H9 (cell line): ENCODE results near the gene KLF6. TPM values are rescaled to one million over a fixed set of nuclear protein-coding genes. Genes with fewer than 3 reads are reported as not detected.

Source experiments
- DNase-seq: peaks from one replicate; pipeline ENCODE4 v3.0.0-alpha.2; 2017
- H2AFZ ChIP-seq: one replicate; pipeline ENCODE4 v1.6.1; 2013; ENCODE audit warnings: mild to moderate bottlenecking, low read length, control low read depth, moderate library complexity
- H2AK5ac ChIP-seq: 2 replicates; pipeline ENCODE4 v1.6.1; 2013; ENCODE audit warnings: low read length, control low read depth, mixed read lengths; ENCODE audit not compliant: insufficient read length
- H2BK120ac ChIP-seq: one replicate; pipeline ENCODE4 v1.6.1; 2013; ENCODE audit warnings: low read depth, mild to moderate bottlenecking, low read length, control low read depth, inconsistent platforms; ENCODE audit not compliant: poor library complexity, severe bottlenecking
- H2BK12ac ChIP-seq: 2 replicates; pipeline ENCODE4 v1.6.1; 2013; ENCODE audit warnings: low read length, control low read depth, mixed read lengths, low read depth; ENCODE audit not compliant: insufficient read length
- H2BK15ac ChIP-seq: 2 replicates; pipeline ENCODE4 v1.6.1; 2013; ENCODE audit warnings: low read depth, low read length, control low read depth
- H2BK20ac ChIP-seq: one replicate; pipeline ENCODE4 v1.6.1; 2013; ENCODE audit warnings: low read depth, mild to moderate bottlenecking, low read length, control low read depth, inconsistent platforms; ENCODE audit not compliant: poor library complexity, severe bottlenecking
- H2BK5ac ChIP-seq: 2 replicates; pipeline ENCODE4 v1.6.1; 2013; ENCODE audit warnings: low read length, control low read depth, mixed read lengths; ENCODE audit not compliant: insufficient read length
- H3K14ac ChIP-seq: 2 replicates; pipeline ENCODE4 v1.6.1; 2013; ENCODE audit warnings: low read length, control low read depth; ENCODE audit not compliant: insufficient read depth
- H3K18ac ChIP-seq: 2 replicates; pipeline ENCODE4 v1.6.1; 2013; ENCODE audit warnings: low read depth, mild to moderate bottlenecking, mixed read lengths, low read length, control low read depth; ENCODE audit not compliant: insufficient read length
- H3K23ac ChIP-seq: 2 replicates; pipeline ENCODE4 v1.6.1; 2013; ENCODE audit warnings: low read length, control low read depth, mixed read lengths, low read depth; ENCODE audit not compliant: insufficient read length
- H3K23me2 ChIP-seq: 2 replicates; pipeline ENCODE4 v1.6.1; 2013; ENCODE audit warnings: low read depth, mild to moderate bottlenecking, mixed read lengths, low read length, control low read depth; ENCODE audit not compliant: insufficient read length, poor library complexity, severe bottlenecking
- H3K27ac ChIP-seq: 2 replicates; pipeline ENCODE4 v1.5.1; 2013; ENCODE audit warnings: low read length, control low read depth, mixed read lengths, low read depth; ENCODE audit not compliant: insufficient read length
- H3K27me3 ChIP-seq: 2 replicates; pipeline ENCODE4 v1.6.1; 2013; ENCODE audit warnings: low read length, control low read depth, inconsistent platforms; ENCODE audit not compliant: insufficient read depth
- H3K4ac ChIP-seq: 2 replicates; pipeline ENCODE4 v1.6.1; 2013; ENCODE audit warnings: low read depth, mild to moderate bottlenecking, control low read depth, inconsistent platforms, low read length, moderate library complexity
- H3K4me1 ChIP-seq: 2 replicates; pipeline ENCODE4 v1.6.1; 2013; ENCODE audit warnings: low read length, control low read depth, inconsistent platforms; ENCODE audit not compliant: insufficient read depth
- H3K4me2 ChIP-seq: 2 replicates; pipeline ENCODE4 v1.6.1; 2013; ENCODE audit warnings: low read length, control low read depth, mixed read lengths; ENCODE audit not compliant: insufficient read length, insufficient read depth
- H3K56ac ChIP-seq: 2 replicates; pipeline ENCODE4 v1.6.1; 2013; ENCODE audit warnings: low read depth, mild to moderate bottlenecking, mixed read lengths, low read length, control low read depth; ENCODE audit not compliant: insufficient read length
- H3K79me1 ChIP-seq: 2 replicates; pipeline ENCODE4 v1.6.1; 2013; ENCODE audit warnings: low read depth, mild to moderate bottlenecking, moderate library complexity, low read length, control low read depth, inconsistent platforms; ENCODE audit not compliant: insufficient read depth, poor library complexity, severe bottlenecking
- H3K79me2 ChIP-seq: 2 replicates; pipeline ENCODE4 v1.6.1; 2013; ENCODE audit warnings: low read length, control low read depth, inconsistent platforms; ENCODE audit not compliant: insufficient read depth
- H3K9ac ChIP-seq: 2 replicates; pipeline ENCODE4 v1.6.1; 2013; ENCODE audit warnings: low read length, control low read depth, mixed read lengths; ENCODE audit not compliant: insufficient read length; ENCODE audit errors: extremely low read depth
- H3K9me3 ChIP-seq: one replicate; pipeline ENCODE4 v1.6.1; 2013; ENCODE audit warnings: low read depth, low read length, inconsistent platforms; ENCODE audit not compliant: control insufficient read depth
- H3T11ph ChIP-seq: one replicate; pipeline ENCODE4 v1.6.1; 2013; ENCODE audit warnings: mild to moderate bottlenecking, low read length, control low read depth, inconsistent platforms
- H4K20me1 ChIP-seq: one replicate; pipeline ENCODE4 v1.6.1; 2013; ENCODE audit not compliant: control insufficient read depth, insufficient read length, insufficient read depth
- H4K5ac ChIP-seq: 2 replicates; pipeline ENCODE4 v1.6.1; 2013; ENCODE audit warnings: low read depth, mild to moderate bottlenecking, mixed read lengths, low read length, control low read depth; ENCODE audit not compliant: insufficient read length
- H4K8ac ChIP-seq: replicated peaks from 2 replicates; pipeline ENCODE4 v1.6.1; 2013; ENCODE audit warnings: low read length, control low read depth, mixed read lengths, low read depth; ENCODE audit not compliant: insufficient read length
- H4K91ac ChIP-seq: 2 replicates; pipeline ENCODE4 v1.6.1; 2013; ENCODE audit warnings: low read depth, mild to moderate bottlenecking, moderate library complexity, mixed read lengths, low read length, control low read depth; ENCODE audit not compliant: insufficient read length
- H3K27ac Mint-ChIP-seq, 3 experiments: 2 replicates in 2 of 3; 3 replicates in 1 of 3; pipeline ENCODE4 v1.8.0; 2020 to 2021; ENCODE audit warnings: mixed read lengths in 3 of 3, mild to moderate bottlenecking in 1 of 3, moderate library complexity in 1 of 3
- H3K27me3 Mint-ChIP-seq: 2 replicates; pipeline ENCODE4 v1.8.0; 2021; ENCODE audit warnings: low read depth, mild to moderate bottlenecking, moderate library complexity, mixed read lengths
- H3K36me3 Mint-ChIP-seq, 3 experiments: 2 replicates in 2 of 3; 3 replicates in 1 of 3; pipeline ENCODE4 v1.8.0; 2020 to 2021; ENCODE audit warnings: low read depth in 3 of 3, mixed read lengths in 3 of 3; ENCODE audit not compliant: insufficient read depth in 1 of 3
- H3K4me1 Mint-ChIP-seq, 2 experiments: 2 replicates each; pipeline ENCODE4 v1.8.0; 2020; ENCODE audit warnings: mixed read lengths in 2 of 2
- H3K4me3 Mint-ChIP-seq, 2 experiments: 2 replicates in 1 of 2; 3 replicates in 1 of 2; pipeline ENCODE4 v1.8.0; 2020 to 2021; ENCODE audit warnings: mild to moderate bottlenecking in 2 of 2, mixed read lengths in 2 of 2, moderate library complexity in 1 of 2
- H3K9me3 Mint-ChIP-seq, 2 experiments: 2 replicates in 1 of 2; 3 replicates in 1 of 2; pipeline ENCODE4 v1.8.0; 2020; ENCODE audit warnings: mild to moderate bottlenecking in 2 of 2, mixed read lengths in 2 of 2, moderate library complexity in 1 of 2
- WGBS: extraction: QIAGEN DNeasy Blood & Tissue Kit; methylation state at CpG from one replicate; pipeline ENCODE4 v1.1.7; 2013; ENCODE audit warnings: missing lambda C conversion rate, low lambda C conversion rate, mixed read lengths; ENCODE audit not compliant: insufficient read length; ENCODE audit errors: extremely low coverage; 5-methylcytosine and 5-hydroxymethylcytosine counted together
- total RNA-seq: library from RNA; stranded (reverse); gene quantifications from 2 replicates; pipeline ENCODE4 v1.2.1, GENCODE V29; 2021
- TF ChIP-seq, protein P1 (sequence below): fragments of 200-600 bp; sonication (generic); conservative IDR thresholded peaks from 3 replicates; pipeline ENCODE4 v1.8.0; 2021; ENCODE audit warnings: antibody characterized with exemption, mild to moderate bottlenecking

The KLF6 gene
- total RNA-seq, 1 experiment from 2014 or later, result 19.3 TPM

DNA sequence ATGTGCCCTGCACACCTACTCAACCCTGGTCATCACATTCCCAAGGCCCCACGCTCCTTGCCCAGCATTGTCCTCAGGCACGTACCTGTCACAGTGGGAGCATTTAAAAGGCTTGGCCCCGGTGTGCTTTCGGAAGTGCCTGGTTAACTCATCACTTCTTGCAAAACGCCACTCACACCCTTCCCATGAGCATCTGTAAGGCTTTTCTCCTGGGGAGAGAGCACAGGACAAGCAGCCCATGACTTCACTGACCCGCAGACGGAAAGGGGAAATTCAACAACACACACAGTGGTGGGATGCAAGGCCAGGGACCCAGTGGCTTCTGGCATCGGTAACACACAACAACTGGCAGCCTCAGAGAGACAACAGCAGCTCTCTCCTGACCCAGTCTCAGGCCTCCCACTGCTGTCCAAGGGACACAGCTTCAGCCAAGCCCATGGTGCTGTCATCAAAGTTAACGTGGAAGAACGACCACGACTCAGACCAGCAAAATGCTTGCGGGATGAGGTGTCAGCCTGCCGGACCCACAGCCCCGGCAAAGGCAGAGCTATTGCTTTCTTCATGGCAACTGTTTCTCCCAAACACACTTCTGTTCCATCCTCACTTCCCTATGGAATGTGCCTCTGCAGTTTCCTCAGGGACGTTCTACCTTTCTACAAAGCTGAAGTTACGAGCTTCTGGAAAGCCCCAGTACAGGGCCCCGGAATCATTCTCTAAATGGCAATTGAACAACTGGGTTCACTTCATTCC is 4.8 kb downstream of the KLF6 start:
- no peak overlapping the region for H4K91ac ChIP-seq
- H2AK5ac ChIP-seq, result no peak overlapping the region
- H3K14ac ChIP-seq, result no peak overlapping the region; the same call in 1 of the 2 replicates
- no peak overlapping the region for H4K8ac ChIP-seq
- Mint-ChIP-seq H3K4me1 (peaks cover 42 to 50% of the 10 kb centered on the region in 2 experiments), H3K9me3 (peaks cover 0 to 5% of the 10 kb centered on the region in 2 experiments; a peak in 3 of 5 replicates), H3K27ac (peak overlapping the region in 2 of 3 experiments; percentile 13 to 76; a peak in 2 of 7 replicates), H3K4me3 (peak overlapping the region in 1 of 2 experiments; percentile 17; a peak in 1 of 5 replicates), H3K36me3 (peaks cover 63 to 74% (median 68%) of the 10 kb centered on the region in 3 experiments), H3K27me3 (no peaks in the 10 kb centered on the region; the same call in 1 of the 2 replicates)
- peaks cover 17% of the 10 kb centered on the region for H3K23me2 ChIP-seq
- H3K56ac ChIP-seq, result no peak overlapping the region
- no peak overlapping the region for H2BK15ac ChIP-seq
- H3K4me2 ChIP-seq, result no peak overlapping the region
- no peak overlapping the region for H3K27ac ChIP-seq
- no peak overlapping the region for H4K5ac ChIP-seq
- H2BK5ac ChIP-seq, result no peak overlapping the region
- no peak overlapping the region for H2BK120ac ChIP-seq
- H3T11ph ChIP-seq, result no peak overlapping the region
- no peak overlapping the region for H3K18ac ChIP-seq
- no peaks in the 10 kb centered on the region for H3K9me3 ChIP-seq
- no peaks in the 10 kb centered on the region for H3K27me3 ChIP-seq
- TF ChIP-seq, protein P1, sequence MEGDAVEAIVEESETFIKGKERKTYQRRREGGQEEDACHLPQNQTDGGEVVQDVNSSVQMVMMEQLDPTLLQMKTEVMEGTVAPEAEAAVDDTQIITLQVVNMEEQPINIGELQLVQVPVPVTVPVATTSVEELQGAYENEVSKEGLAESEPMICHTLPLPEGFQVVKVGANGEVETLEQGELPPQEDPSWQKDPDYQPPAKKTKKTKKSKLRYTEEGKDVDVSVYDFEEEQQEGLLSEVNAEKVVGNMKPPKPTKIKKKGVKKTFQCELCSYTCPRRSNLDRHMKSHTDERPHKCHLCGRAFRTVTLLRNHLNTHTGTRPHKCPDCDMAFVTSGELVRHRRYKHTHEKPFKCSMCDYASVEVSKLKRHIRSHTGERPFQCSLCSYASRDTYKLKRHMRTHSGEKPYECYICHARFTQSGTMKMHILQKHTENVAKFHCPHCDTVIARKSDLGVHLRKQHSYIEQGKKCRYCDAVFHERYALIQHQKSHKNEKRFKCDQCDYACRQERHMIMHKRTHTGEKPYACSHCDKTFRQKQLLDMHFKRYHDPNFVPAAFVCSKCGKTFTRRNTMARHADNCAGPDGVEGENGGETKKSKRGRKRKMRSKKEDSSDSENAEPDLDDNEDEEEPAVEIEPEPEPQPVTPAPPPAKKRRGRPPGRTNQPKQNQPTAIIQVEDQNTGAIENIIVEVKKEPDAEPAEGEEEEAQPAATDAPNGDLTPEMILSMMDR, result no peak
- peaks cover 7% of the 10 kb centered on the region for H3K79me1 ChIP-seq
- H2BK20ac ChIP-seq, result no peak overlapping the region
- H4K20me1 ChIP-seq, result peaks cover 3% of the 10 kb centered on the region
- no peak overlapping the region for H3K4ac ChIP-seq
- no peak overlapping the region for H2BK12ac ChIP-seq
- WGBS, result no CpG with 5 or more reads among the region's 17 CpGs
- peaks cover 9% of the 10 kb centered on the region; the same call in 1 of the 2 replicates for H3K4me1 ChIP-seq
- peaks cover 29% of the 10 kb centered on the region; the same call in 1 of the 2 replicates for H3K79me2 ChIP-seq
- peak; percentile 23 for DNase-seq
- no peak overlapping the region for H2AFZ ChIP-seq
- H3K23ac ChIP-seq, result no peak overlapping the region
- H3K9ac ChIP-seq, result no peak overlapping the region
